NCI-H460 (cell line): ENCODE measurements around the gene CFAP74. TPM values are rescaled to one million over a fixed set of nuclear protein-coding genes. Genes with fewer than 3 reads are reported as not detected.

Experiments
- DNase-seq: peaks from one replicate; pipeline ENCODE4 v3.0.0-alpha.2; 2016; ENCODE audit warnings: low read depth; ENCODE audit errors: extremely low read depth
- total RNA-seq: library from RNA; depleted of rRNA; stranded (reverse); fragments of >200 nt; shearing (Covaris generic); gene quantifications from 2 replicates; pipeline ENCODE4 v1.2.3, GENCODE V29; 2014

CFAP74 gene
- total RNA-seq, 1 experiment from 2014 or later = not detected

DNA sequence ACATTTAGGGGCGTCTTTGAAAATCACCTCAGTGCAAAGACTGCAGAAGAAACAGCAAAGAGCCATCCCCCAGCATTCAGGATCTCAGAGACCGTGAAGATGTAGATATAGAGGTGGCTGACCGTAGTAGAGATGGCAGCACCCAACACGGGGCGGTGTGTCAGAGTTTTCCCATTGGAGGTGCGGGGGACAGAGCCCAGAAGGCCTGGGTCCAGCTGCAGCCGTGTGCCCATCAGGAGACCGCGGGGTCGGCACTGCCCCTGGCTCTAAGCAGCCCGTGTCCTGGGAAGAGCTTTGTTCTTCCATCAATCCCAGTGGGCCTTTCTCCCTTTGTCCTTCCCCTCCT is 16.7 kb upstream of the CFAP74 start:
- DNase-seq = no peak

DNA sequence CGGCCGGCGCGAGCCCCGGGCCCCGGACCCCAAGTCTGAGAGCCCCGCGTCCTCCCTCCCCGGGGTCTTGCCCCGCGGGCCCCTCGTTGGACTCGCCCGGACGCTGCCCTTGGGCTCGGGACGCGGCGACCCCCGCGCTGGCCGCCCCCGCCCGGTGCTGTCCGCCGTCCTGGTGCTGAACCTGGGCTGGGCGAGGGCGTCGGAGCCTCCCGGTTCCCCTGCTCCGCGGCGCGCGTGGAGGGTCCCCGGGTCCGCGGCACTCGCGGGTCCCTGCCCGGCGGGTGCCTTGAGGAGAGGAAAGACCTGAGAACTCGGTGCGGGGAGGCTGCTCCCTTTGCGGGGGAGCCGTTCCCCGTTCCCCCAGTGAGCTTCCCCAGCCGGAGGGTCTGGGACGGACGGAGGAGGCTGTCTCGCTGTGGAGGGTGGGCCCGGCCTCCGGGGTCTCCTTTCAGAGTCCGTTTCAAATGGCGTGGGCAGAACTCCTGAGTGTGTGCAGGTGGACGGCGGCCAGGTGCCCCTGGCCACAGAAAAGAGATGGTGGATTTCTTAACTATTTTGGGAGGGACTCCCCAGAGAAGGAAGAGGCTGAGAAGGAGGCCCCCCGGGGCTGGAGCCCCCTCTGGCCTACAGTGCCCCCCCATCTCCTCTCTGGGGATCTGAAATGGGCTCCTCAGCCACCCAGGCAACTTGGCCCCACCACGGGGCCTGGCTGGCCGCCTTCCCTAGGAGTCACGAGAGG is 16.2 kb upstream of the CFAP74 start:
- DNase-seq = no peak

- no peak for DNase-seq
Measured at GRCh38 chr1:2019172-2019543, 15.6 kb upstream of the CFAP74 start, which contains the start of gene GABRD. Gene GABRD, plus strand, starts transcription at chr1:2019345. Its CDS starts 79 bp downstream, at chr1:2019424.

- no peak for DNase-seq
Measured at GRCh38 chr1:2018217-2019171, 14.9 kb upstream of the CFAP74 start.

DNA sequence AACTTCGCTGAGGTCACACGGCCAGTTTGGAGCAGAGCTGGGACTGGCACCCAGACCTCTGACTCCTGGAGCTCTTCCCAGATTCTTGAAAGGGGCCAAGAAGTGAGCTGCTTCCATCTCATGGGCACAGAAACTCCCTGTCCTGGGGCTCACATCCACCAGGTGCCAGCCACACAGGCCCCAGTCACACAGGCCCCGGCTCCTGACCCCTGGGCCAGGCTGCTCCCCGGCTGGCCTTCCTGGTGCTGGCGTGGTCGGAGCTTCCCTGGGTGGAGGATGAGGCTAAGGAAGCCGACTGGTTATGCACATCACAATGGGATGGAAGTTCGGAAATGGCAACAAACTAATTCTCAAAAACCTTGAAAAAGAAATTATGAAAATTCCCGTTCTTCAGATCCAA is 12.5 kb upstream of the CFAP74 start:
- no peak for DNase-seq

DNA sequence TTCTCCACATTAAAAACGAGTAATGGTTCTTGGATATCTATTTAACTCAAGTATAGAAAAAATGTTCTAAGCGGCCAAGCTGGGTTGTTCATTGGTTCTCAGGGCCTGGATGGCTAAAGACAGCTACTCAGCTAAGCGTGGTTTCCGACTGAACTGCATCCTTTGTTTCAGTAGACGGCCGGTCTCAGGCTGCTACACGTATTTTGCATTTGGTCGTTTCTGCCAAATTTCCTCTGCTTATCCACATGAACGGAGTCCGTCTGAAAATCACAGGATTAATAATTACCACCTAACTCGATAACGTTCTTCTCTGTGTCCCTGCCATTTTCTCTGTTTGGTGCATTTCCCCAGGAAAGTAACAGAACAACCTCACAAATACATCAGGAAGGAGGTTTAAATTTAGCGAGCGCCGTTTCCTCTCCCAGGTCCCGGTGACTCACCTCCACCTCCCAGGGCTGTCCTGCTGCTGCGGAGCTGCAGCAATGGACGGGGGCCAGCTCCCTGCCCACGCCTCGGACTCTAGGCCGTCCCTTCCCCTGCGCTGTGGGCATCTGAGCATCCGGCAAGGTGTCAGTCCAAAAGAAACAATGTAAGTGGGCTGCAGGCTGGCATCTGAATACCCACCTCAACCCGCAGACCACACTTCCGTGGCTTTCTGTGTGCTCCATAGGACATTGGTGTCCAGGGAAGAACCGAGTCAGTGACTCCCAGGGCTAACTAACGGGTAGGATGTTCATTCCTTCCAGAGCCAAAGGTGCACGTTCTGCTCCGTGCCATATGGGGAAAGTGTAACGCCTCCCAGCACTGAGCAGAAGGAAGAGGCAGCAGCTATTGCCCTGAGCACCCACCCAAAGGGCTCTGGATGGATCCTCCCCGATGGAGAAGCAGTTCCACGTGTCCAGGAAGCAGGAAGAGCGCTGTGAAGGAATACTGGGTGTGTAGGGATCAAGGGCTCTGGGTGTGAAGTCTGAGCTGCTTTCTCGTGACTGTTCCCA is 11.5 kb upstream of the CFAP74 start:
- DNase-seq = no peak

- no peak for DNase-seq
Measured at GRCh38 chr1:2014181-2014580, 10.6 kb upstream of the CFAP74 start.

DNA sequence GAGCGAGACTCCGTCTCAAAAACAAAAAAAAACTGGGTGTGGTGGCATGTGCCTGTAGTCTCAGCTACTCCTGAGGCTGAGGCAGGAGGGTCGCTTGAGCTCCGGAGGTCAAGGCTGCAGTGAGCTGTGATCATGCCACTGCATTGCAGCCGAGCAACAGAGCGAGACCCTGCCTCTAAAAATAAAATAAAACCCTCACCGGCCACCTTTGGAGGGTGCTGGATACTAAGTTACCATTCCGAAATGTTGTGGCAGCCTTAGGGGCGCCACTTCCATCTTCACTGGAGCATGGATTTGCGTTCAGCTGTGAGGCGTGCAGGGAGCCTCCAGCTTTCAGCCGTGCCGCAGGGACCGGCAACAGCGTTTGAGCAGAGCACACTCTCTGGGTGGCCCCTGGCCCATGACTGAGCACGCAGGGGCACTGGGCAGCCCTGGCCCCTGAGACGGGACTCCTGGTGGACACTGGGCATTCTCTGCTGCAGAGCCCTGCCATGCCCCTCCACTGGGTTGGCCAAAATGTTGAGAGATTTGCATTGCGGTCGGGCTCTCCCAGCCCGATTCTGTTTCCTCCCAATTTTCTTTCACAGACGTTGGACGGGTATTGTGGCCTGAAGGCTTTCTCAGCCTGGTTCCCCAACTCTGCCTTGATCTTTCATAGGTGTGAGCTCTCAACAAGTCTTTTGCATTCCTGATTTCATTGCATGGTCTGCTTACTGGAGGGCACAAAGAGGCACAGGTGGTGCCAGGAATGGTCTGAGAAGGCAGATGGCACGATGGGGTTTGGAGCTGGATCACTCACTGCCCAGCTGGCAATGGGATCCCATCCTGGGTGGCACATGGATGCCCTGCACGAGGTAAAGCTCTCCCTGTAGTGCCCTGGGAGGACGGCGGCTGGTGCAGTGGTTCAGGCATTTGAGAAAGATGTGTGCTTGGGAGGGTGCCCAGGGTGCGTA is 5.8 kb upstream of the CFAP74 start:
- DNase-seq = no peak

GRCh38 chr1:2004856-2005255 is 1.3 kb upstream of the CFAP74 start:
- DNase-seq = no peak

- DNase-seq = no peak
Measured at GRCh38 chr1:2001773-2002411, 1.7 kb downstream of the CFAP74 start.

- DNase-seq = no peak
Measured at GRCh38 chr1:2000850-2001249, 2.7 kb downstream of the CFAP74 start.

GRCh38 chr1:2000432-2000831 is 3.2 kb downstream of the CFAP74 start:
- DNase-seq = no peak

- no peak for DNase-seq
Measured at GRCh38 chr1:1997576-1997975, 6.0 kb downstream of the CFAP74 start.

DNA sequence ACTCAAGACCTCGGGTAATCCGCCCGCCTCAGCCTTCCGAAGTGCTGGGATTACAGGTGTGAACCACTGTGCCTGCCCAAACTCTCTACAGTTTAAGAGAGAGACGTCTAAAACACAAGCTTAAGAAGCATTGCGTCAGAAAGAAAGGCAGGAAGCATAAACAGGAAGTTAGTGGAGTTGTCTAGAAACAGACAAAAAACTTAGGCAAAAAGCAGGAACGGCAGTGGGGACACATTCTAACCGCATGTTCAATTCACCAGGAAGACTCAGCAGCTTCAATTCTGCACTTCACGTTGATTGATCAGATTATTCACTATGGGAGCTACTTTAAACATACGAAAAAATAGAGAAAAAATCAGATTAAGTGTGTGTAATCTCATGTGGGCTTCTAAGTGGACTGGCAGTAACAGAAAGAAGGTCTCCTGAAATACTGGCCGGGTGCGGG is 7.4 kb downstream of the CFAP74 start:
- DNase-seq = no peak

GRCh38 chr1:1994536-1994935 is 9.1 kb downstream of the CFAP74 start:
- no peak for DNase-seq

DNA sequence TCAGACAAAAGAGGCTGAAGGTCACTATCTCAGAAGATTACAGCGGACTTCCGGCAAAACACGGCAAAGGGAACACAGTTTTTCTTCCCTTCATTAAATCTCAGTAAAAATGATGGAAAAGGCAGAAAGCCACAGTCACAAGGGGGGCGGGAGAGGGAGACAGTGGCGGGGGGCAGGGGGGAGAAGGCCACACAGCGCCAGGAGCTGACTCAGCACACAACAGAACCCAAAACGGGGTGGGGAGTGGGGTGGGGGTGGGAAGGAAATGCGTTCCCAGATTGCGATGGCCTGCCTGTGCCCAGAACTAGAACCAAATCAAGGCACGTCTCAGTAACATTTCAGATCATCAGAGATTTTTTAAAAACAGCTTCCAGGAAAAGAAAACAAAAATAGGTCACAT is 13.4 kb downstream of the CFAP74 start:
- DNase-seq = no peak

DNA sequence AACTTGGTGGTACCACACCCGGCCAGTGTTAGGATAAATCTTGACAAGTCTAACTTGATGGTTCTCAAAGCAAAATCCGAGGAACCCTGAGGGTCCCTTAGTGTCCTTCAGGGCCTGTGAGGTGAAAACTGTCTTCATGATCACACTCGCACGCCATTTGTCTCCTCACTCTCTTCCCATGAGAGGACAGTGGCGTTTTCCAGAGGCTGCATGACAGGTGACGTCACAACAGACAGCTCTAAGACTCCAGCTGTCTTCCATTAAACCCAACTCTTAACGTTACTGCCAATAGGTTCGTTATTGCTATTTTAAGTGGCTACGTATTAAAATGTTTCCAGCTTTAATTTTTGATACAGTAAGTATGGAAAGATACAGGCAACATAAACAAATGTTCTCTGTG is 13.8 kb downstream of the CFAP74 start:
- DNase-seq = no peak

DNA sequence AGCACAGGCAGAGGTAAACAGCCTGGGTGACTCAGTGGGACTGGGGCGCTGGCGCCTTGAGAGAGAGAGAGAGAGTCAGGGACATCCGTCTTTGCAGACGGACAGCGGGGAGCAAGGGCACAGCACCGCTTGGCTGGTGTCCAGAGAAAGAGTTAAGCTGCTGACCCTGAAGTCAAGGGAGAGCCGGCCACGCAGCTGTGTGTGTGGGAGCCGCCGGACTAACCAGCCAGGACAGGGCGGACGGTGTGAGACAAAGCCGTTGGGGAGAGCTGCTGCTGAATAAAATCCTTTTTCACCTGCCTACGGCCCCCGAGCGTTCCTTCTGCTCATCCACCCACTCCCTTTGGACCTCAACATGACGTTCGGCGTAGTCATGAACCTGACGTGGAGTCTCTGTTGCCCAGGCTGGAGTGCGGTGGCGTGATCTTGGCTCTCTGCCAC is 14.5 kb downstream of the CFAP74 start:
- DNase-seq = no peak
